WTC11 (cell line): ENCODE results near the gene ARHGEF19. TPM values are rescaled to one million over a fixed set of nuclear protein-coding genes. Genes with fewer than 3 reads are reported as not detected.
"Not testable (repeated sequence)": the region's sequence is repeated elsewhere in the genome, so short reads cannot be mapped to it uniquely, and the experiment has no call there.

Source experiments
- ATAC-seq: fragments of 200-7000 bp; cut with Tn5 transposase; 2 replicates; pipeline ENCODE4 v1.10.0; 2021; ENCODE audit warnings: mild to moderate bottlenecking, moderate library complexity
- CTCF ChIA-PET: fragments of 300-600 bp; sonication (Branson Sonifier 250); formaldehyde crosslinking; loops from one replicate; lab custom pipeline; 2021; ENCODE audit warnings: antibody characterized with exemption; lab: Charles Lee
- POLR2A ChIA-PET: fragments of 350-600 bp; sonication (Branson Sonifier 250); formaldehyde crosslinking; loops from one replicate; lab custom pipeline; 2021; ENCODE audit warnings: antibody characterized with exemption; lab: Charles Lee
- DNase-seq: peaks from one replicate; pipeline ENCODE4 v3.0.0; 2021; ENCODE audit warnings: low spot score
- H3K27ac Mint-ChIP-seq: 2 replicates; pipeline ENCODE4 v1.8.0; 2021; ENCODE audit warnings: mixed read lengths
- H3K27me3 Mint-ChIP-seq: 2 replicates; pipeline ENCODE4 v1.8.0; 2021; ENCODE audit warnings: low read depth, mild to moderate bottlenecking, moderate library complexity, mixed read lengths
- H3K36me3 Mint-ChIP-seq: 2 replicates; pipeline ENCODE4 v1.8.0; 2021; ENCODE audit warnings: mixed read lengths
- H3K4me1 Mint-ChIP-seq: 2 replicates; pipeline ENCODE4 v1.8.0; 2022; ENCODE audit warnings: mixed read lengths
- H3K4me3 Mint-ChIP-seq: 2 replicates; pipeline ENCODE4 v1.8.0; 2021; ENCODE audit warnings: mild to moderate bottlenecking, moderate library complexity, mixed read lengths
- H3K9me3 Mint-ChIP-seq: 2 replicates; pipeline ENCODE4 v1.8.0; 2021; ENCODE audit warnings: mixed read lengths
- HMGA2 ChIP-seq: fragments of 250-450 bp; sonication (Bioruptor Pico); IDR thresholded peaks from 2 replicates; pipeline ENCODE4 v1.4.0; 2021; ENCODE audit warnings: mild to moderate bottlenecking, moderate library complexity
- PRDM15 ChIP-seq: sonication (generic); formaldehyde crosslinking; IDR thresholded peaks from 2 replicates; pipeline ENCODE4 v1.8.0; 2022; ENCODE audit warnings: missing genetic modification reagents
- SP1 ChIP-seq: sonication (generic); formaldehyde crosslinking; conservative IDR thresholded peaks from 2 replicates; pipeline ENCODE4 v1.8.1; 2022; ENCODE audit warnings: missing genetic modification reagents
- ZBTB21 ChIP-seq: sonication (generic); formaldehyde crosslinking; IDR thresholded peaks from 2 replicates; pipeline ENCODE4 v1.8.1; 2023; ENCODE audit warnings: mild to moderate bottlenecking, missing genetic modification reagents, borderline replicate concordance
- ZBTB43 ChIP-seq: sonication (generic); formaldehyde crosslinking; IDR thresholded peaks from 2 replicates; pipeline ENCODE4 v1.8.1; 2023; ENCODE audit warnings: mild to moderate bottlenecking, missing genetic modification reagents
- ZNF232 ChIP-seq: sonication (generic); formaldehyde crosslinking; IDR thresholded peaks from 2 replicates; pipeline ENCODE4 v1.8.0; 2022; ENCODE audit warnings: mild to moderate bottlenecking, missing genetic modification reagents
- ZNF281 ChIP-seq: sonication (generic); formaldehyde crosslinking; IDR thresholded peaks from 2 replicates; pipeline ENCODE4 v1.8.0; 2023; ENCODE audit warnings: mild to moderate bottlenecking, missing genetic modification reagents
- total RNA-seq: library from RNA; stranded (reverse); gene quantifications from 3 replicates; pipeline ENCODE4 v1.2.3, GENCODE V29; 2021

Gene ARHGEF19
- total RNA-seq, 1 experiment from 2014 or later = 53.1 TPM

- no peak for TF ChIP-seq ZNF281 (CRISPR knock-in tag)
- TF ChIP-seq ZBTB43 = no peak
- TF ChIP-seq SP1 (CRISPR knock-in tag) = peak; percentile 89
- no peak for TF ChIP-seq ZBTB21
These were observed 4.8 kb upstream of the ARHGEF19 start (continued) for GRCh38 chr1:16217061-16217785.

- Mint-ChIP-seq H3K4me3 (peak overlapping the region; percentile 92), H3K4me1 (peaks cover 36% of the 10 kb centered on the region), H3K9me3 (no peaks in the 10 kb centered on the region), H3K27ac (no peak overlapping the region; the same call in 1 of the 2 replicates), H3K27me3 (peaks cover 29% of the 10 kb centered on the region), H3K36me3 (no peaks in the 10 kb centered on the region)
- ChIA-PET POLR2A (interaction anchor here (1.0 to 1.2 kb wide), 4 partner anchors 9 to 137 kb away, joined by 3 to 13 read pairs (median 5); partner anchors contain the start of gene CPLANE2), CTCF (interaction anchor here (0.6 to 3.1 kb wide), 15 partner anchors 9 to 405 kb away, joined by 3 to 25 read pairs (median 4); partner anchors contain the start of genes NECAP2 and SPEN)
- DNase-seq (peak; percentile 100), ATAC-seq (peak; percentile 79)
- TF ChIP-seq PRDM15 (CRISPR knock-in tag) (peak; percentile 86), SP1 (CRISPR knock-in tag) (peak; percentile 79), ZNF232 (no peak)
These were observed 3.7 kb upstream of the ARHGEF19 start for GRCh38 chr1:16215882-16216753.

GRCh38 chr1:16215240-16215639 lies 2.8 kb upstream of the ARHGEF19 start:
- peaks cover 44% of the 10 kb centered on the region for H3K4me1 Mint-ChIP-seq
- DNase-seq, H3K4me3 Mint-ChIP-seq, H3K27ac Mint-ChIP-seq, POLR2A ChIA-PET, ATAC-seq, H3K36me3 Mint-ChIP-seq, H3K9me3 Mint-ChIP-seq: not testable (repeated sequence)
- H3K27me3 Mint-ChIP-seq = peaks cover 28% of the 10 kb centered on the region
- CTCF ChIA-PET = interaction anchor here (1.2 to 1.5 kb wide), 2 partner anchors 10 to 59 kb away, joined by 3 to 6 read pairs; no protein-coding TSS in a partner anchor

GRCh38 chr1:16213544-16213943 lies 1.1 kb upstream of the ARHGEF19 start:
- CTCF ChIA-PET, H3K4me3 Mint-ChIP-seq, H3K36me3 Mint-ChIP-seq, H3K27ac Mint-ChIP-seq, H3K9me3 Mint-ChIP-seq, ATAC-seq, DNase-seq: not testable (repeated sequence)
- H3K27me3 Mint-ChIP-seq = peaks cover 14% of the 10 kb centered on the region
- TF ChIP-seq HMGA2 = peak; percentile 74
- peaks cover 53% of the 10 kb centered on the region for H3K4me1 Mint-ChIP-seq
- POLR2A ChIA-PET = interaction anchor here (0.6 kb wide), 1 partner anchor 59 kb away, joined by 4 read pairs; no protein-coding TSS in a partner anchor
